ENCODE data around the gene SIGLEC11. TPM values are rescaled to one million over a fixed set of nuclear protein-coding genes. Genes with fewer than 3 reads are reported as not detected.
A peak's percentile ranks its signal among the peaks of the same experiment; 100 is the strongest.

SIGLEC11 gene
- total RNA-seq, 1 donor from 2014 or later, result not detected

GRCh38 chr19:49987159-49987698 lies 26.3 kb upstream of the SIGLEC11 start:
- Mint-ChIP-seq H3K36me3 (ENCODE audit: low read depth, unreplicated experiment) (peaks cover 42% of the 10 kb centered on the region), H3K4me3 (ENCODE audit: unreplicated experiment) (peak overlapping the region; percentile 26), H3K4me1 (ENCODE audit: unreplicated experiment) (no peaks in the 10 kb centered on the region), H3K27ac (ENCODE audit: unreplicated experiment) (peak overlapping the region; percentile 49), H3K9me3 (ENCODE audit: unreplicated experiment) (peaks cover 4% of the 10 kb centered on the region), H3K27me3 (ENCODE audit: unreplicated experiment) (peaks cover 6% of the 10 kb centered on the region)
- no peak for TF ChIP-seq CTCF (IDR thresholded peaks at IDR 0.05; ENCODE audit: unreplicated experiment)
- DNase-seq (ENCODE audit: low spot score), result peak; percentile 93

GRCh38 chr19:49986354-49986753 lies 25.4 kb upstream of the SIGLEC11 start:
- H3K27me3 Mint-ChIP-seq (ENCODE audit: unreplicated experiment), result peaks cover 9% of the 10 kb centered on the region
- DNase-seq (ENCODE audit: low spot score), result no peak
- TF ChIP-seq CTCF (IDR thresholded peaks at IDR 0.05; ENCODE audit: unreplicated experiment), result no peak
- no peak overlapping the region for H3K27ac Mint-ChIP-seq (ENCODE audit: unreplicated experiment)
- H3K4me1 Mint-ChIP-seq (ENCODE audit: unreplicated experiment), result no peaks in the 10 kb centered on the region
- H3K4me3 Mint-ChIP-seq (ENCODE audit: unreplicated experiment), result no peak overlapping the region
- H3K9me3 Mint-ChIP-seq (ENCODE audit: unreplicated experiment), result peaks cover 4% of the 10 kb centered on the region
- H3K36me3 Mint-ChIP-seq (ENCODE audit: low read depth, unreplicated experiment), result peaks cover 45% of the 10 kb centered on the region

- DNase-seq (ENCODE audit: low spot score), result no peak
- no peak overlapping the region for H3K4me3 Mint-ChIP-seq (ENCODE audit: unreplicated experiment)
- H3K36me3 Mint-ChIP-seq (ENCODE audit: low read depth, unreplicated experiment), result peaks cover 42% of the 10 kb centered on the region
- peaks cover 9% of the 10 kb centered on the region for H3K27me3 Mint-ChIP-seq (ENCODE audit: unreplicated experiment)
- H3K4me1 Mint-ChIP-seq (ENCODE audit: unreplicated experiment), result no peaks in the 10 kb centered on the region
- peak overlapping the region; percentile 24 for H3K27ac Mint-ChIP-seq (ENCODE audit: unreplicated experiment)
- no peak for TF ChIP-seq CTCF (IDR thresholded peaks at IDR 0.05; ENCODE audit: unreplicated experiment)
- peaks cover 4% of the 10 kb centered on the region for H3K9me3 Mint-ChIP-seq (ENCODE audit: unreplicated experiment)
Measured at GRCh38 chr19:49985871-49986270, 24.9 kb upstream of the SIGLEC11 start.

- Mint-ChIP-seq H3K4me3 (ENCODE audit: unreplicated experiment) (no peak overlapping the region), H3K36me3 (ENCODE audit: low read depth, unreplicated experiment) (peaks cover 38% of the 10 kb centered on the region), H3K27ac (ENCODE audit: unreplicated experiment) (no peak overlapping the region), H3K27me3 (ENCODE audit: unreplicated experiment) (peaks cover 8% of the 10 kb centered on the region), H3K9me3 (ENCODE audit: unreplicated experiment) (peaks cover 4% of the 10 kb centered on the region), H3K4me1 (ENCODE audit: unreplicated experiment) (no peaks in the 10 kb centered on the region)
- DNase-seq (ENCODE audit: low spot score), result no peak
- no peak for TF ChIP-seq CTCF (IDR thresholded peaks at IDR 0.05; ENCODE audit: unreplicated experiment)
Measured at GRCh38 chr19:49984491-49984890, 23.5 kb upstream of the SIGLEC11 start.

GRCh38 chr19:49983645-49984229 lies 22.8 kb upstream of the SIGLEC11 start:
- peak overlapping the region; percentile 50 for H3K27ac Mint-ChIP-seq (ENCODE audit: unreplicated experiment)
- DNase-seq (ENCODE audit: low spot score), result peak; percentile 50
- peaks cover 8% of the 10 kb centered on the region for H3K27me3 Mint-ChIP-seq (ENCODE audit: unreplicated experiment)
- H3K4me3 Mint-ChIP-seq (ENCODE audit: unreplicated experiment), result no peak overlapping the region
- H3K9me3 Mint-ChIP-seq (ENCODE audit: unreplicated experiment), result peaks cover 4% of the 10 kb centered on the region
- H3K36me3 Mint-ChIP-seq (ENCODE audit: low read depth, unreplicated experiment), result peaks cover 31% of the 10 kb centered on the region
- H3K4me1 Mint-ChIP-seq (ENCODE audit: unreplicated experiment), result no peaks in the 10 kb centered on the region
- TF ChIP-seq CTCF (IDR thresholded peaks at IDR 0.05; ENCODE audit: unreplicated experiment), result peak; percentile 85

All from endothelial cell (in vitro differentiated cells).